HCEC 1CT (cell line): Measurements from ENCODE around the gene FAM120AOS.
A peak's percentile ranks its signal among the peaks of the same experiment; 100 is the strongest.
"Not testable (repeated sequence)": the region's sequence is repeated elsewhere in the genome, so short reads cannot be mapped to it uniquely, and the experiment has no call there.

Source experiments
- DNase-seq: peaks from one replicate; pipeline ENCODE4 v3.0.0-alpha.2; 2017

FAM120AOS gene

GRCh38 chr9:93466416-93467061 is 13.2 kb upstream of the FAM120AOS start:
- no peak for DNase-seq

GRCh38 chr9:93465855-93466254 is 12.5 kb upstream of the FAM120AOS start:
- no peak for DNase-seq

- DNase-seq: no peak
Observed at GRCh38 chr9:93464876-93465275, 11.5 kb upstream of the FAM120AOS start.

GRCh38 chr9:93464395-93464794 is 11.0 kb upstream of the FAM120AOS start:
- no peak for DNase-seq

DNA sequence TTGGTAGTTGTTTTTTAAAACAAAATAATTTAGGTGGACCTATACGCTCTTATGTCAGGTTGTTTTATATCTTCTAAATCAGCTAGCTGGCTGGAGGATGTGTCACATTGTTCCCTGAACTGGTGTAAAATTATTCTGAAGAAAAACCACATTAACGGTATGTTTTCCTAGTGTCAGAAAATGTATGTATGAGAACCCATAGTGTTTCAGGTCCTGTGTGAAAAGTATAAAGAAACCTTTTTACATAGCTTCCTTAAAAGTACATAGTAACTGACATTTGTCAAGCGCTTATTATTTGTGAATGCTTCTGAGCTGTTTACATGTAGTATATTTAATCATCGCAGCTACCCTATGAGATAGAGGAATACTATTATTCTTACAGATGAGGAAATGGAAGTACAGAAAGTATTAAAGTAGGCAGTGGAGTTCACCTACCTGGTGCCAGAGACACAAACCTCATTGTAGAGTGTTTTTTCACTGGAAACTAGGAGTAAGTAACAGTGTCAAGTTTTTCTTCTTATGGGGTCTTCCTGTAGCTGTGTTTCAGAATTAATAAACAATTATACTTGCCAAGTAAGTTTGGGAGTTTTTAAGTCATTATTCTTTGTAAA is 10.4 kb upstream of the FAM120AOS start:
- no peak for DNase-seq

DNA sequence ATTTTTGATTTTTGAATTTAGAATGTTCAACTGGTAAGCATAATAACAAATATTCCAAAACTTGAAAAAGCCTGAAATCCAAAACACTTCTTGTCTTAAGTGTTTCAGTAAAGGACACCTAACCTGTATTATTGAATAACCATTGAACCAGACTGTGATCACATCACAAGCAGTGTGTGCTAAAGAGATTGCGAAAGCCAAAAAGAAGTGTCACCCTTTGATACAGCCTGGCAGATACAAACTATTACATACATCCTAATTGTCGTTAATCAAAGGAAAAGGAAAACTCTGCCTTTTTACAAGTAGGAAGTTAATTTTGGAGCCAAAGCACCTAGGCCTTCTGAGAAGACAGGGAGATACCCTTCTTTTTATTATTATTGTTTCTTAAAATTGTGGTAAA is 8.4 kb upstream of the FAM120AOS start:
- no peak for DNase-seq

DNA sequence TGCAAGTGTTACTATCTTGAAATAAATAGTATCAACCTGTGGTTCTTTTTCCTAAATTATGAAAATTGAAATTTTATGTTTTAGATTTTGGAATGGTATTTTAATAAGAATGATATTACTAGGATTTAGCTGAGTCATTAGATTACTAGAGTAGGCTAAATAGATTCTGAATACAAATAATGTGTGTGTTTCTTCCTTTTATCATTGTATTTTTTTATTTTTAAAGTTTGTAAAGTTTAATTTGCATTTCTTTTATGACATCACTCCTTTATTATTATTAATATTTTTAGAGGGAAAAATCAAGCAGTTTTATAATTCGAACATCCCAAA is 8.0 kb upstream of the FAM120AOS start:
- no peak for DNase-seq

- no peak for DNase-seq
Observed at GRCh38 chr9:93460689-93461413, 7.5 kb upstream of the FAM120AOS start.

GRCh38 chr9:93459432-93459847 is 6.1 kb upstream of the FAM120AOS start:
- DNase-seq: no peak

GRCh38 chr9:93458712-93459111 is 5.3 kb upstream of the FAM120AOS start:
- no peak for DNase-seq

- DNase-seq: no peak
Observed at GRCh38 chr9:93457006-93457405, 3.6 kb upstream of the FAM120AOS start.

DNA sequence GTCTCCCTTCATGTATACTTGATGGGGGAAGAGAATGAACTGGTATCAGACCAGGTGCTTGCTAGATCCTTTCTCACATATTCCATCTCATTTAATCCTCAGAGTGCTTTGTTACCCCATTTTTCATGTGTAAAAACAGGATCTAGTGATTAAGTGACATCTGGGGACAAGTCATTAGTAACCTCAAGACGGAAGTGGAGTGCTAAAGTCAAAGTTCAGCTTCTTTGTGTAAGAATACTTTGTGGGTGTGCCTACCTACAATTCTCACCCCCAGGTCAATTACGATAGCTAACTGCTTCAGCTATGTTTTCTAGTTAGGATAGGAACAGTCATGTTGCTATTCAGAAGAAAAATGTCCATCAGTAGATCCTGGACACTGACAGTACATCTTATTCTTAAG is 3.1 kb upstream of the FAM120AOS start:
- no peak for DNase-seq

- no peak for DNase-seq
Observed at GRCh38 chr9:93456022-93456421, 2.6 kb upstream of the FAM120AOS start.

- DNase-seq: peak; percentile 12
Observed at GRCh38 chr9:93452710-93453046, 703 bp downstream of the FAM120AOS start.

GRCh38 chr9:93451849-93452709 is 1.3 kb downstream of the FAM120AOS start:
- DNase-seq: peak; percentile 45

- DNase-seq: peak; percentile 83
Observed at GRCh38 chr9:93450945-93451815, 2.2 kb downstream of the FAM120AOS start, which contains the start of gene FAM120A. Gene FAM120A (plus strand): TSS chr9:93451685. CDS start chr9:93451916, 231 bp downstream.

DNA sequence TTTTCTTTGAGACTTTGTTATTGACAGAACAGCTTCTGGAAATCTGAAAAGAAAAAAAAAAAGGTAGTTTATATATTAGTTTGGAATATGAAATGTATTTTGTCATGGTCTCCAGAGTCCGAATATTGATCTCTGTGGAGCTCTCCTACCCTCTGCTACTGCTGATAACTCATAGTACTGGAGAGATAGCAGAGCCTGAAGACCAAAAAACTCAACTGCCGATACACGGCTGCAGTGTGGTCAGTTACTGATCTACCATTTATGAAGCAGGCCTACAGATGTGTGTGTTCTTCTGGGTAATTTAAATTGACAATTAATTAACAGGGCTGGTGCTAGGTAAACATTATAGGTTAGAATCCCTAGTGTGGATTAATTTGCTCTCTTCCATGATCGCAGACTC is 5.7 kb downstream of the FAM120AOS start:
- DNase-seq: no peak

- DNase-seq: no peak
Observed at GRCh38 chr9:93446073-93446472, 7.3 kb downstream of the FAM120AOS start.

- DNase-seq: no peak
Observed at GRCh38 chr9:93440896-93441580, 12.3 kb downstream of the FAM120AOS start.

DNA sequence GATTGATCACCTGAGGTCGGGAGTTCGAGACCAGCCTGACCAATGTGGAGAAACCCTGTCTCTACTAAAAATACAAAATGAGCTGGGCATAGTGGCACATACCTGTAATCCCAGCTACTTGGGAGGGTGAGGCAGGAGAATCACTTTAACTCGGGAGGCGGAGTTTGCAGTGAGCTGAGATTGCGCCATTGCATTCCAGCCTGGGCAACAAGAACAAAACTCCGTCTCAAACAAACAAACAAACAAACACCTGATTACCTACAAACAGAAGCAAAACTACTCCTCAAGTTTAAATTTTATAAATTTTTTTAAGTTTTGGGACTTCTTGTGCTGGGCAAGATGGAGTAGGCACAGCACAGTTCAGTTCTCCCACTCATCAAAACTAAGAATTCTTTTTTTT is 14.1 kb downstream of the FAM120AOS start:
- DNase-seq: not testable (repeated sequence)

GRCh38 chr9:93437996-93438395 is 15.4 kb downstream of the FAM120AOS start:
- DNase-seq: no peak
